HepG2 (cell line): ENCODE data around the gene CLEC18C. TPM values are rescaled to one million over a fixed set of nuclear protein-coding genes. Genes with fewer than 3 reads are reported as not detected.

Experiments
- DZIP1 ChIP-seq: sonication (generic); formaldehyde crosslinking; IDR thresholded peaks from 2 replicates; pipeline ENCODE4 v1.5.0; 2020; ENCODE audit warnings: mild to moderate bottlenecking, missing genetic modification reagents
- FOXP4 ChIP-seq: sonication (generic); formaldehyde crosslinking; IDR thresholded peaks from 2 replicates; pipeline ENCODE4 v1.4.0; 2020; ENCODE audit warnings: missing genetic modification reagents
- GATAD1 ChIP-seq: IDR thresholded peaks from 2 replicates; pipeline ENCODE4 v1.6.1; 2016; ENCODE audit warnings: missing genetic modification reagents, missing compliant biosample characterization
- GATAD2A ChIP-seq: IDR thresholded peaks from 2 replicates; pipeline ENCODE4 v1.6.1; 2016
- KDM6A ChIP-seq: IDR thresholded peaks from 2 replicates; pipeline ENCODE4 v1.6.1; 2016; ENCODE audit warnings: low read depth
- MAFK ChIP-seq, 2 experiments: IDR thresholded peaks in 1 of 2; conservative IDR thresholded peaks in 1 of 2; 2 replicates each; pipeline ENCODE4 v1.6.1; 2011; ENCODE audit warnings: improper control_type of control experiment in 2 of 2, low read length in 2 of 2
- MED13 ChIP-seq: sonication (generic); formaldehyde crosslinking; IDR thresholded peaks from 2 replicates; pipeline ENCODE4 v1.5.0; 2020; ENCODE audit warnings: missing genetic modification reagents
- NFE2L2 ChIP-seq: fragments of 150-350 bp; IDR thresholded peaks from 2 replicates; pipeline ENCODE4 v1.6.1; 2014; ENCODE audit warnings: low read length
- NR1H2 ChIP-seq: sonication (generic); formaldehyde crosslinking; IDR thresholded peaks from 2 replicates; pipeline ENCODE4 v1.8.1; 2022; ENCODE audit warnings: low read depth, missing genetic modification reagents, borderline replicate concordance
- TCF7 ChIP-seq: sonication (generic); IDR thresholded peaks from 2 replicates; pipeline ENCODE4 v1.6.1; 2016; ENCODE audit warnings: antibody characterized with exemption, low read depth
- TEAD3 ChIP-seq: optimal IDR thresholded peaks from 2 replicates; pipeline ENCODE3; 2016; ENCODE audit warnings: borderline replicate concordance
- TERF1 ChIP-seq: sonication (generic); formaldehyde crosslinking; IDR thresholded peaks from 2 replicates; pipeline ENCODE4 v1.8.0; 2022; ENCODE audit warnings: mild to moderate bottlenecking, missing genetic modification reagents, moderate library complexity
- TRIM22 ChIP-seq: fragments of 450-650 bp; IDR thresholded peaks from 2 replicates; pipeline ENCODE4 v1.6.1; 2017
- ZBTB49 ChIP-seq: sonication (generic); formaldehyde crosslinking; IDR thresholded peaks from 2 replicates; pipeline ENCODE4 v1.4.0; 2020; ENCODE audit warnings: missing genetic modification reagents, borderline replicate concordance
- ZBTB7A ChIP-seq: sonication (generic); formaldehyde crosslinking; IDR thresholded peaks from 2 replicates; pipeline ENCODE4 v1.8.0; 2022; ENCODE audit warnings: mild to moderate bottlenecking, missing genetic modification reagents
- ZNF17 ChIP-seq: sonication (generic); formaldehyde crosslinking; IDR thresholded peaks from 2 replicates; pipeline ENCODE4 v1.5.0; 2020; ENCODE audit warnings: mild to moderate bottlenecking, missing genetic modification reagents
- ZNF253 ChIP-seq: sonication (generic); formaldehyde crosslinking; IDR thresholded peaks from 2 replicates; pipeline ENCODE4 v1.8.0; 2022; ENCODE audit warnings: mild to moderate bottlenecking, missing genetic modification reagents, borderline replicate concordance
- ZNF317 ChIP-seq: sonication (generic); formaldehyde crosslinking; IDR thresholded peaks from 2 replicates; pipeline ENCODE4 v1.5.0; 2020; ENCODE audit warnings: mild to moderate bottlenecking, missing genetic modification reagents
- ZNF44 ChIP-seq: sonication (generic); formaldehyde crosslinking; IDR thresholded peaks from 2 replicates; pipeline ENCODE4 v1.5.1; 2020; ENCODE audit warnings: mild to moderate bottlenecking, missing genetic modification reagents
- ZNF614 ChIP-seq: IDR thresholded peaks from 2 replicates; pipeline ENCODE4 v1.6.1; 2018; ENCODE audit warnings: missing biosample characterization, missing genetic modification reagents, inconsistent platforms, borderline replicate concordance
- ZSCAN31 ChIP-seq: sonication (generic); formaldehyde crosslinking; IDR thresholded peaks from 2 replicates; pipeline ENCODE4 v1.5.0; 2020; ENCODE audit warnings: low read depth, mild to moderate bottlenecking, missing genetic modification reagents
- polyA plus RNA-seq, 8 experiments: library from polyadenylated mRNA; depleted of rRNA in 3 of 8; stranded (reverse) in 7 of 8; unstranded in 1 of 8; fragments of >200 nt; fragmentation: Illumina TruSeq in 4 of 8; extraction: Trizol in 4 of 8; gene quantifications; 2 replicates each; pipeline versions ENCODE4 v1.2.1 to v1.2.3, GENCODE V29; 2011 to 2016; ENCODE audit warnings: low read depth in 4 of 8, missing spikeins in 1 of 8, mixed read lengths in 1 of 8; ENCODE audit not compliant: insufficient read depth in 1 of 8
- total RNA-seq, 5 experiments: library from RNA; depleted of rRNA; stranded (reverse); fragments of >200 nt; fragmentation: Illumina TruSeq; extraction: Trizol; gene quantifications; 2 replicates each; pipeline ENCODE4 v1.2.3, GENCODE V29; 2016; ENCODE audit warnings: low read depth in 1 of 5

The CLEC18C gene
- total and polyA plus RNA-seq, 2 of the 13 experiments (the other 11 are each of a cell fraction or from before 2014, with no cell fraction given): 0.15 to 0.29 TPM

- TF ChIP-seq DZIP1 (no peak), GATAD2A (CRISPR knock-in tag) (peak; percentile 87), MED13 (no peak), ZNF44 (CRISPR knock-in tag) (peak; percentile 79; the same call in 1 of the 2 replicates), NFE2L2 (no peak), TEAD3 (CRISPR knock-in tag) (peak; percentile 80), ZNF317 (CRISPR knock-in tag) (no peak; the same call in 1 of the 2 replicates), NR1H2 (CRISPR knock-in tag) (no peak), ZBTB49 (CRISPR knock-in tag) (no peak), GATAD1 (no peak; the same call in 1 of the 2 replicates), TRIM22 (no peak), MAFK (conservative IDR thresholded peaks at IDR 0.05 in 1 of 2, IDR thresholded peaks at IDR 0.05 in 1 of 2; ENCODE audit: low read length in 2 of 2) (no peak), ZSCAN31 (CRISPR knock-in tag) (no peak), TERF1 (CRISPR knock-in tag) (no peak), ZBTB7A (CRISPR knock-in tag) (no peak), ZNF614 (peak; percentile 73; the same call in 1 of the 2 replicates), ZNF17 (CRISPR knock-in tag) (no peak), TCF7 (no peak), KDM6A (CRISPR knock-in tag) (peak; percentile 81), FOXP4 (CRISPR knock-in tag) (peak; percentile 68; the same call in 1 of the 2 replicates), ZNF253 (no peak)
Measured at GRCh38 chr16:70152578-70153302, 20.8 kb upstream of the CLEC18C start (continued).
